Posterior cingulate gyrus (tissue), 11 donors: ENCODE measurements around the gene HNRNPK.
"Not testable (repeated sequence)": the region's sequence is repeated elsewhere in the genome, so short reads cannot be mapped to it uniquely, and the experiment has no call there.

Experiments used
- DNase-seq, 10 donors: peaks; one replicate each; pipeline versions ENCODE4 v3.0.0 to v3.0.0-alpha.2; 2020 to 2021; ENCODE audit warnings: mixed read lengths in 3 of 10
- intact Hi-C: fragments of 100-400 bp; cut with DNase I; formaldehyde crosslinking; loops from one replicate; pipeline ENCODE4 v1.15.1; 2023

Gene HNRNPK

GRCh38 chr9:83978992-83979811 is 813 bp downstream of the HNRNPK start:
- intact Hi-C loops = loop anchor here (5.0 kb wide), 1 partner anchor 57 kb away; the partner anchor contains the start of gene KIF27
- peak; percentile 71 to 96 (median 81) for DNase-seq

- no peak for DNase-seq
- intact Hi-C loops = loop anchor here (5.0 kb wide), 1 partner anchor 55 kb away; the partner anchor contains the start of gene KIF27
Observed at GRCh38 chr9:83977196-83977595, 2.8 kb downstream of the HNRNPK start.

- DNase-seq = no peak
Observed at GRCh38 chr9:83976372-83976771, 3.6 kb downstream of the HNRNPK start.

GRCh38 chr9:83975300-83975699 is 4.7 kb downstream of the HNRNPK start:
- DNase-seq = no peak
- intact Hi-C loops = loop anchor here (5.0 kb wide), 1 partner anchor 53 kb away; the partner anchor contains the start of gene KIF27

More at GRCh38 chr9:83976372-83976771, 3.6 kb downstream of the HNRNPK start:
- intact Hi-C loops = loop anchor here (5.0 kb wide), 1 partner anchor 54 kb away; the partner anchor contains the start of gene KIF27

GRCh38 chr9:83972286-83972685 is 7.7 kb downstream of the HNRNPK start:
- no peak for DNase-seq
- intact Hi-C loops = no loop called here

- no peak for DNase-seq
- intact Hi-C loops = no loop called here
Observed at GRCh38 chr9:83971485-83971884, 8.5 kb downstream of the HNRNPK start.

GRCh38 chr9:83969602-83970001 is 10.4 kb downstream of the HNRNPK start:
- intact Hi-C loops = no loop called here
- DNase-seq = no peak

GRCh38 chr9:83967073-83967472 is 12.9 kb downstream of the HNRNPK start:
- intact Hi-C loops = no loop called here

GRCh38 chr9:83966209-83966582 is 13.8 kb downstream of the HNRNPK start:
- peak in 1 of 10 donors; percentile 64 for DNase-seq
- intact Hi-C loops = no loop called here

More at GRCh38 chr9:83967073-83967472, 12.9 kb downstream of the HNRNPK start:
- DNase-seq = no peak

GRCh38 chr9:83965350-83966208 is 14.4 kb downstream of the HNRNPK start:
- intact Hi-C loops = no loop called here
- DNase-seq = no peak

GRCh38 chr9:83964973-83965349 is 15.1 kb downstream of the HNRNPK start:
- no peak for DNase-seq
- intact Hi-C loops = no loop called here

GRCh38 chr9:83962165-83962564 is 17.9 kb downstream of the HNRNPK start:
- intact Hi-C loops = no loop called here
- DNase-seq = no peak

GRCh38 chr9:83960991-83961390 is 19.0 kb downstream of the HNRNPK start:
- DNase-seq = no peak
- intact Hi-C loops = no loop called here

- intact Hi-C loops = no loop called here
- no peak for DNase-seq
Observed at GRCh38 chr9:83959061-83959460, 21.0 kb downstream of the HNRNPK start.

GRCh38 chr9:83957248-83957513 is 22.8 kb downstream of the HNRNPK start:
- intact Hi-C loops = loop anchor here (1.0 kb wide), 1 partner anchor 24 kb away; no protein-coding TSS in a partner anchor
- DNase-seq = no peak

- peak; percentile 60 to 95 (median 72) for DNase-seq
- intact Hi-C loops = loop anchor here (1.0 kb wide), 1 partner anchor 25 kb away; no protein-coding TSS in a partner anchor
Observed at GRCh38 chr9:83956436-83957247, 23.4 kb downstream of the HNRNPK start.

GRCh38 chr9:83956086-83956435 is 24.0 kb downstream of the HNRNPK start:
- intact Hi-C loops = no loop called here
- DNase-seq = peak in 5 of 10 donors; percentile 23 to 85 (median 25)

GRCh38 chr9:83948096-83948495 is 31.9 kb downstream of the HNRNPK start:
- intact Hi-C loops = not testable (repeated sequence)

GRCh38 chr9:83940590-83941303 is 39.3 kb downstream of the HNRNPK start:
- no peak for DNase-seq

More at GRCh38 chr9:83948096-83948495, 31.9 kb downstream of the HNRNPK start:
- not testable (repeated sequence) for DNase-seq

More at GRCh38 chr9:83940590-83941303, 39.3 kb downstream of the HNRNPK start:
- intact Hi-C loops = no loop called here
